Measurements from ENCODE around the gene GATC.
A peak's percentile ranks its signal among the peaks of the same experiment; 100 is the strongest.

The GATC gene

GRCh38 chr12:120445911-120446843 lies at the start of gene GATC, which contains the start of gene TRIAP1:
TSS of gene GATC (plus strand) at chr12:120446444. CDS start at chr12:120446481, 37 bp downstream.
TSS of gene TRIAP1 (minus strand) at chr12:120446384. CDS start at chr12:120446372, 12 bp downstream.
- peak; percentile 84 for DNase-seq (ENCODE audit: low spot score)

- no peak for DNase-seq (ENCODE audit: low spot score)
Measured at GRCh38 chr12:120397824-120398540, 48.3 kb upstream of the GATC start.

- DNase-seq (ENCODE audit: low spot score): no peak
Measured at GRCh38 chr12:120399531-120399930, 46.7 kb upstream of the GATC start.

GRCh38 chr12:120402217-120402616 lies 44.0 kb upstream of the GATC start:
- DNase-seq (ENCODE audit: low spot score): no peak

- no peak for DNase-seq (ENCODE audit: low spot score)
Measured at GRCh38 chr12:120403869-120404268, 42.4 kb upstream of the GATC start.

GRCh38 chr12:120404271-120404670 lies 42.0 kb upstream of the GATC start:
- DNase-seq (ENCODE audit: low spot score): no peak

GRCh38 chr12:120406069-120406468 lies 40.2 kb upstream of the GATC start:
- no peak for DNase-seq (ENCODE audit: low spot score)

- DNase-seq (ENCODE audit: low spot score): no peak
Measured at GRCh38 chr12:120406553-120406952, 39.7 kb upstream of the GATC start.

GRCh38 chr12:120408771-120409170 lies 37.5 kb upstream of the GATC start:
- no peak for DNase-seq (ENCODE audit: low spot score)

GRCh38 chr12:120412421-120412820 lies 33.8 kb upstream of the GATC start:
- no peak for DNase-seq (ENCODE audit: low spot score)

- no peak for DNase-seq (ENCODE audit: low spot score)
Measured at GRCh38 chr12:120413901-120414695, 32.1 kb upstream of the GATC start.

- DNase-seq (ENCODE audit: low spot score): no peak
Measured at GRCh38 chr12:120416490-120417216, 29.6 kb upstream of the GATC start.

- no peak for DNase-seq (ENCODE audit: low spot score)
Measured at GRCh38 chr12:120417917-120418580, 28.2 kb upstream of the GATC start.

GRCh38 chr12:120421701-120422100 lies 24.5 kb upstream of the GATC start:
- no peak for DNase-seq (ENCODE audit: low spot score)

- DNase-seq (ENCODE audit: low spot score): no peak
Measured at GRCh38 chr12:120422892-120423456, 23.3 kb upstream of the GATC start.

- no peak for DNase-seq (ENCODE audit: low spot score)
Measured at GRCh38 chr12:120425797-120426196, 20.4 kb upstream of the GATC start.

- no peak for DNase-seq (ENCODE audit: low spot score)
Measured at GRCh38 chr12:120428597-120429229, 17.5 kb upstream of the GATC start.

- DNase-seq (ENCODE audit: low spot score): no peak
Measured at GRCh38 chr12:120429368-120429767, 16.9 kb upstream of the GATC start.

GRCh38 chr12:120432772-120433525 lies 13.3 kb upstream of the GATC start:
- DNase-seq (ENCODE audit: low spot score): no peak

Measured in kidney capillary endothelial cell (primary cell).